Measurements from ENCODE around the gene LHX1.

The LHX1 gene

DNA sequence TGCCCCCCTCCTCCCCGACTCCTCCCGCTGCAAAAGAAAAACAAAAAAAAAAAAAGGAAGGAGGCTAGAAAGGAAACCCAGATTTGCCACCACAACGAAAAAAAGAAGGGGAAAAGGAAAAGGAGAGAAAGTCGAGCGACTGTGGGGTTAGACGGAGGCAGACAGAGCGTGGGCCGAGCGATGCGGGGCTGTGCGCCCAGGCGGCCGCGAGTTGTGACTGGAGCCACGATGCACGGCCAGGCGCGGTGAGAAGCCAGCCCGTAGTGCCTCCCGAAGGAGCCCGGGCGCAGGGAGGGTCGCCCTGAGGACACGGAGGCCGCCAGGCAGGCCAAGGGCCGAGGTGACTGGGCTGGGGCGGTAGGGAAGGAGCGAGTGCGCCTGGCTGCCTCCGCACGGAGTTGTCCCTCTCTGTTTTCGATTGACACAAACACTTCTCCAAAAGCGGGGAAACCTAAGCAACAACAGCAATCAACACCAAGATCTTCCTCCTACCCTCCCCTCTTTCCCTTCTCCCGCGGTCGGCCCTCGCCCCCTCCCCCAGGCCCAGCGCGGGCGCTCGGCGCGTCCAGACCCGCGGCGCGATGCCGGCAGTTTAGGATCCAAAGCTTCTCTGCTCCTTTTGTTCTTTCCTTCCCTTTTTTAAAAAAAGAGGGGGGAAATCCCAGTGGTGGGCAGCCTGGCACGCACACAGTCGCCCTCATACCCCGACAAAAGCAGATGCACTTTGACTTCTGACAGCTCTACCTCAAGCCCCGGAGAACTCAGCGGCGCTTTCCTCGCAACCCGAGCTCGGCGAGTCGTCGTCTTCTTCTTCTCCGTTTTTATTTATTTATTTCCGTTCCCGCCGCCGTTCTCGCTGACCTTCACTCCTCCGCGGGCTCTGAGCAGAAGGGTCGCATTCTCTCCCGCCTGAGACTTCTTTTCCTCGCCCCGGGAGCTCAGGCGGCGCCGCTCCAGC is at the start of gene LHX1:
LHX1 (plus strand) TSS at position 475 of the 958 bp plus-strand sequence. CDS start 723 bp downstream, outside the sequence.
- DNase-seq: no peak

DNA sequence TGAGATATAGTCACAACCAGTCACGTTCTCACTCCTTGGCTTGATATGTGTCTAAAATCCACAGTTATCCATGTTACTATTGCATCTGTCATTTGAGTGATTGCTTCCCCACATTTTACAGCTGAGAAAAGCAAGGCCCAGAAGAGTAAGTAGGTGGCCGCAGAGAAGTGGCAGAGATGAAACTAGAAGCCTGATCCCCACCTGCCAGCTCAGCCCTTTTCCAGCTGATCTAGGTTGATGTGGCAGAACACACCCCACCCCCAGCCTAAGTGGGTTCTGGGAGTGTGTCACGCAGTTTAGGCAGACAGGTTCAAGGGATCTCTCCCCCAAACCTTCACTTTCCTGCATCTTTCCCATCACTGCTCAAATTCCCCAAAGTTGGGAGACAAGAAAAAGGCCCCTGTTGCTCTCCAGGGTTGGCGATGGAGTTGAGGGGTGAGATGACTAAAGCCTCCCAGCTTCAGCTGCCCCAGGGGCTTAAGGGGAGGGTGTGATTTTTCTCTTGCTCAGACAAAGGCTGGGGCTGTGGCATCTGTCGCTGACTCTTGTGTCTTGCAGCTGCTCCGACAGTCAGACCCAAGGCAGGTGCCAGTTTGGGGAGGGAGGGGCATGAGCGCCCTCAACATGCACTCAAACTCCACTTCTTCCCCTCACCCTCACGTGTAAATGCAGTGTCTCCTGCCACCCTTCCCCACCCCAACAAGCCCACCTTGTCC is 48.9 kb upstream of the LHX1 start:
- no peak for DNase-seq

DNA sequence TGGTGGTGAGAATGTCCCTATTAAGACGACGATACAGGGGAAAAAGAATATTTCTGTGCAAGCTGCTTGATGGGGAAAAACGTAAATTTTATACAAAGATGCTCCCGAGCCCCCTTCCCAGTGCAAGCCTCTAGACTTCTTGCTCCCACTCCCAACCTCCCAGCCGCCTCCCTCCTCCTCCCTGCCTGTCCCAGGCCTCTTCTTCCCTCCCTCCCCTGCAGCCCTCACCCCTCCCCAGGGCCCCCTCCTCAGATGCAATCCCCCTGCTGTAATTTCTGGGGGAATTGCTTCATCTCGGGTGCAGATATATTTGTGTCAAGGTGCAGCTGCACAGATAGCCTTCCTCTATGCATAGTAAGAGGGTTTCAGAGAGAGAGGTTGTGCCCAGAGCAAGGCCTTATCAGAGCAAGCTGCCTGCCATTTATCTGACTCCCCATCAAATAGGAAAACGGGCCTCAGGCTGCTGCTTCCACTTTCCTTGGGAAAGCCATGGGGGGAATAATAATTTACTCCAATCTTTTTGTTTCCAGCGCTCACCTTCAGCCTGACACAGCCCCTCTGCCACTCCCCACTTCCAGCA is 47.4 kb upstream of the LHX1 start:
- DNase-seq: no peak

DNA sequence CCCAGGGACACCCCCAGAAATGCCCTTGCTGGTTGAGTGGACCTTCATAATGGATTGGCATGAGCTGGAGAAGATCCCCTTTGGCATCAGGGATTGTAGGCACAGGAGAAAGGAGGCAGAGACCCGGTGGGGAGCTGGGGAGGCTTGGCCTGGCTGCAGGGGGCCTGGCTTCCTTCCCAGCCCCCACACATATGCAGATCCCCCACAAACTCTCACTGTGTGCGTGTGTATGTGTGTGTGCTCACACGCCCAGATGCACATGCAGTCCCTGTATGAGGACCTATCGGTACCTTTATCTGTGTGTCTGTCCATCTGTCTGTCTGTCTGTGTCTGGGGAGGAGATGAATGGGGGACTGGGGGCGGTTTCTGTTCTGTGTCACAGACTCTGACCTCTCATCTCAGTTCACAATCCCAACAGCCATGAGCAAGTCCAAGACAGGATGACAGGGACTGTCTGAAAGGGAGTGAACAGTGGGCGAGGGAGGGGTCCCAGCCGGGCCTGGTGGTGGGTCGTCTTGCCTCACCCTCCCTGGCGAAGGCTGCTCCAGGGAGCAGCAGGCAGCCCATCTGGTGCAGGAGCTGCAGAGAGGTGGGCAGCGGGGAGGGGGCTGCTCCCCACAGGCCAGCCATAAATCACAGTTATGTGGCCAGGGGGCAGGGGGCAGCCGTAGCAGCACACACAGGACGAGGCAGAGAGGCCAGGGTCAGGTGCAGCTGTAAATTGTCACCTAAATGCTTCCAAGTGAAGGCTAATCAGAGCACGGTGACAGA is 46.7 kb upstream of the LHX1 start:
- no peak for DNase-seq

DNA sequence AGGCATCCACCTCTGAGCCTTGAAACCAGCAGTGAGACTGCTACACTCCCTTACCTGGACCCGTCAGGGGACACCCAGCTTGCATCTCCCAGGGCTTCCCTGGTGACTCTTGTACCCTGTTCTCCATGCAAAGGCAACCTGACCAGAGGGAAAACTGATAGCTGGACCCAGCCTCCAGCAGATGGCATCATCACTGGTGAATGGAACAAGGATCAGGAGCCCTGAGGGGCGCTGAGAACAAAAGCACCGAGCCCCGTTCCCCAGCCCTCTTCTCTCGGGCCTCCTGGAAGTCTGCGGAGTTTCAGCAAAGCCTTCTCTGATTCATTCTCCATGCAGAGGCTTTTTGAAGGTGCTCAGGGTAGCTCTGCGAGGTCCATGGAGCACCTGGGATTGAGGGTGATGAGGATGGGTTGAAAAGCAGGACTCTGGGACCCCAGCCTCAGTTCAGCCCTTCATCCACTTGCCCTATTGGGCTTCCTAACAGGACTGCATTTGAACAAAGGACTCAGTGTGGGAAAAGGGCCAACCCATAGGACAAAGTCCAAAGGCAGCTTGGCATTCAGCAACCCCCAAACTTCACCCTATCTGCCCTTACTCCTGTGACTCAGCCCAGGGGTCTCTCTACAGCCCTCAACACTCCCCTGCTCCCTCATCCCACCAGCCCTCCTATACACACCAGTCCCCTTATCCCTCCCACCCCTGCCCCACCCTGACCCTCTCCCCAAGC is 45.0 kb upstream of the LHX1 start:
- no peak for DNase-seq

DNA sequence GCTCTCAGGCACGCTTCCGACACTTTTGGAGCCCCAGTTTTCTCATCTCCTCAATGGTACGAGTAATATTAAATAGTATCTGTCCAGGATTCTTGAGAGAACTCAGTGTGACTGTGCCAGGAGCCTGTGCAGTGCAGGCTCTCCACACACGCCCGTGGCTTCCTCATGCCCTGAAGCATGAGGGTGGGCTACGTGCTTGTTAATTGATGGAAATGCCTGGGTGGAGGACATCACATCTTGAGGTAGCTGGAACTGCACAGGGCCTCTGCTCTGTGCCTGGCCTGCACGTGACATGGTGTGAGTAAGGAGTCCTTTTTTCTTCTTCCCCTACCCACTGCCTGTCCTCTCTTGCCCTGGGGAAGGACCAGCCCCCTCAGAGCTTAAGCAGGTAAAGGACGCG is 43.1 kb upstream of the LHX1 start:
- DNase-seq: no peak

DNA sequence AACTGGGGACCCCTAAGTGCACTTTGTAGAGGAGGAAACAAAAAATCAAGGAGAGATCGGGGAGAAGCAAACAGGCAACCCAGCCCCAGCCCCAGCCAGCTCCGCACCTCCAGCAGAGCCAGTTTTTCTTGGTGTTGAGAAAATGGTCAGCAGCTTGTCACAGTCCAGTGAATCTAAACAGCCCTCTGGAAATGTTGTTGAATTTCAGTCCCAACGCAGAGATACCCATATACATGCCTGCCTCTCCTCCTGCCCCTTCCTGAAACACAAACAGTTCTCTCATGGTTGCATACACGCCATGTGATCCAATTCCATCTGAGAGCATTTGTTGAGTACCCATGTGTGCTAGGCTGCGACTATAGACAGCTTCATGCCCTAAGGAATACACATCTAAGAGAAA is 42.4 kb upstream of the LHX1 start:
- DNase-seq: no peak

DNA sequence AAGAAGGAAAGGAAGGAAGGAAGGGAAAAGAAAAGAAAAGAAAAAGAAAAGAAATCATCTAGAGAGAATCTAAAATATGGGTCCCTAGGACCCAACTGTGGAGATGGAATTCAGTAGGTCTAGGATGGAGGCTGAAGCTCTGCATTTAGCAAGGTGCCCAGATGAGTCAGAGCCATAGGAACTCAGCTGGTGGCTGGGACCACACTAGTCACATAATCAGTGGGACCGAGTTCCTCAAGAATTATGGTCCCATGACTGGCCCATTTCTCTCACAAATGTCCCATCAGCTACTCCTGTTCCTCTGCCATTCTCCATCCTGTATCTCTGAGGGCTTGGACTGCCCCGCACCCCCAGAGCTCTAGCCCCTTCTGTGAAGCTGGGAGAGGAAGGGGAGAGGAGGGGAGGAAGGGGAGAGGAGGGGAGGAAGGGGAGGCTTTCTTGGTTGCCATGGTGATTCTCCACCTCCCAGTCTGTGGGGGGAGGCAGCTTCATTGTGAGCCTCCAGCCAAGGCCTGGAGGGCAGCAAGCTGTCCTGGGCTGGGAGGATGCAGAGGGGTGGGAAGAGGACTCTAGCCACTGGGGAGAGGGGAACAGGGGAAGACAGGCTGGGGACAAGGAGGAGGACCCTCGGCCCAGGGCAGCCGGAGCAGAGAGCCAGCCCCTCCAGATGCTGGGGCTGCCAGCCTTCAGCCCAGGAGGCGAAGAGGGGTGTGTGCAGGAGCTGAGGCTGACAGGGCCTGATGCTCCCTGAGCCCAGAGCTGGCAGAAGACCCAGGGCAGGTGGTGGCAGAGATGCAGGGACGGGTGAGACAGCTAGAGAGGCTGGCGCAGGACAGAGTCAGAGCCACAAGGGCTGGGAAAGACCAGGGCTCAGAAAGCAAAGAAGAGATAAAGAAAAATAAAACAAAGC is 37.8 kb upstream of the LHX1 start:
- no peak for DNase-seq

DNA sequence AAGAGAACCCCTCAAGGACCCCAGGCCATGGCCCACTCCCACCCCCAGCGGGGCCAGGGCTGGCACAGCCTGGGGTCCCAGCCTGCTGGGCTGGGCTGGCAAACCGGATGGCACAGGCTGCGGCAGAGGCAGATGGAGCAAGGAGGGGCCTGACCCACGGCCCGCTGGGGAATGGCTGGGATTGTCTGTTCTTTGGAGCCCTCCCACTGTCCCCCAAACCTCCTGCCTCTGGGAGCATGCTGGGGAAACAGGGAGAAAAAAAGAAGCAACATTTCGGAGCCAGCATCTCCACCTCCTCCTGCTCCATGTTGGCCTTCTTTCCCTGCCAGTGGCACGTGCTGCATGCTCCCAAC is 37.1 kb upstream of the LHX1 start:
- DNase-seq: no peak

DNA sequence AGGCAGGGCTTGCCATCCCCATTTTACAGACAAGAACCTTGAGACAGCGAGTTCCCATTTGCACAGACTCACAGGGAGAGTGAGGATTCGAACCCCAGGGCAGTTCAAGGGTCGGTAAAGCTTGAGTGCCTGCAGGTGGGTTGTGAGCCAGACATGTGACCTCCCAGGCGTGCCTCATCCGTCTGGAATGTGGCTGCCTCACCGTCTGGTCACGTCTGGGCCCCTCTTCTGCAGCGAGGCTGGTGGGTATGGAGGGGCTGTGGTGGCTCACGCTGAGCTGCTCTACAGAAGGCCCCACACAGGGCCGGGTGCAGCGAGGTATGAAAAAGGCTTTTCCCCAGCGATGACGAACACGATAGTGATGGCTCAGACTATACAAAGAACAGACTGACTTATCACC is 35.8 kb upstream of the LHX1 start:
- no peak for DNase-seq

DNA sequence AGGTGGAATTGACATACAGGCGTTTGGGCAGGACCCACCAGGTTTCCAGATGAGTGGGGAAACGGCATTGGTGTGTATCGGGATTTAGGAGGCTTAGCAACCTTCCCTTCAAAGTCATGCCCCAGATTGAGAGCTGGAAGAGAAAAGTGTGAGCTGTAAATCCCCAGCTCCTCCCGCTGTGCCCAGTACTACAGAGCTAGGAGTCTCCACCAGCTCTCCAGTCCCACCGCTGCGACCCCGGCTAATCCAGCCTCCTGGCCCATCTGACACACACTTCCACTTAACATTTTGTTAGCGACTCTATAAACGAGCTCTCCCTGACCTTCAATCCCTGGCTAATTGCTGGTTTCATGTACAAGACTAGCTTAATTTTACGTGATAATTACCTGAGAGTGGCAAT is 29.9 kb upstream of the LHX1 start:
- DNase-seq: no peak

DNA sequence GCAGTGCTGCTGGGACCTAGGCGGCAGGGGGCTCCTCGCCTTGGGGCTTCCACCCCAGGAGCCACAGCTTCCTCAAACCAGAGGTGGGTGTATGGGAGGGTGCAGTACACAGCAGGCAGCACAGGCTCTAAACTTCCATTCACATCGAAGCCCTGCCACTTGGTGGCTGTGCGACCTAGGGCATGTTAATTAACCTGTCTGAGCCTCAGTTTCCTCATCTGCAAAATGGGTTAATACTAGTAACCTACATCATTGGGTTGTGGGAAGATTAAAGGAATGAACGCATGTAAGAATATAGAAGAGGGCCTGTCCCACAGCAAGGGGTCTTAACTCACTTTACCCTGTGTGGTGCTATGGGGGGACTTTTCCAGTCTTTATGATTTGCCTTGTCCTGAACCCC is 26.8 kb upstream of the LHX1 start:
- no peak for DNase-seq

DNA sequence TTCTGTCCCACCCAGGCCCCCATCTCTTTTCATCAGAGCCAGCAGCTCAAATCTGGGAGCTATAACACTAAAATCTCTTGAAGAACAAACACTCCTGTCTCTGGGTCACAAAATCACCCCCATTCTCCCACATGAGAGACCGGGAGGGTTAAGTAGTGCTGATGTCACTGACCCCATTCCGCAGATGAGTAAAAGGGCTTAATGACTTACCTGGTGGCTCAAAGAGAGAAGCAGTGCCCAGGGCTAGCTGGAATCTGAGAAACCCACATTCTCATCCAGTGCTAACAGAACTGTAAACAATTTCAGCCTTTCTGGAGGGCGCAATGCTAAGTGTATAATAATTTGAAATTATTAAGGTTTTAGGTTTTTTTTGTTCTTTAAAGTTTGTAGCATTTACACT is 26.3 kb upstream of the LHX1 start:
- DNase-seq: no peak

DNA sequence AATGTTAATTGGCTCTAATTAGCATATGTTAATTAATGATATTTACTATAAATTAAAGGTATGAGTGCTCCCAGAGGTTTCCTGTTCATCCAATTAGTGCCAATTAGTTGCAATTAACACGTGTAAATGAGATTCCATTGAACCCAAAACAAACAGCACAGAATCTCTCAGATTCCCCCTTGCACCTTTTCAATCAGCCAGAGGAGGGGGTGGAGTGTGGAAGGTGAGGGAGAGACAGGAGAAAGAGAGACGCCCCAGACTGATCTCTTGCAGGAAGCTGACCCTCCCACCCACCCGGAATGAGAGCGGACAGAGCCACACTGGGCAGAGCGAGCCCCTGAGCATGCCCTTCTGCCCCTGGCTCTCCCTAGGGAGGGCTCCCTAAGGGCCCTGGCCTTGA is 24.1 kb upstream of the LHX1 start:
- no peak for DNase-seq

DNA sequence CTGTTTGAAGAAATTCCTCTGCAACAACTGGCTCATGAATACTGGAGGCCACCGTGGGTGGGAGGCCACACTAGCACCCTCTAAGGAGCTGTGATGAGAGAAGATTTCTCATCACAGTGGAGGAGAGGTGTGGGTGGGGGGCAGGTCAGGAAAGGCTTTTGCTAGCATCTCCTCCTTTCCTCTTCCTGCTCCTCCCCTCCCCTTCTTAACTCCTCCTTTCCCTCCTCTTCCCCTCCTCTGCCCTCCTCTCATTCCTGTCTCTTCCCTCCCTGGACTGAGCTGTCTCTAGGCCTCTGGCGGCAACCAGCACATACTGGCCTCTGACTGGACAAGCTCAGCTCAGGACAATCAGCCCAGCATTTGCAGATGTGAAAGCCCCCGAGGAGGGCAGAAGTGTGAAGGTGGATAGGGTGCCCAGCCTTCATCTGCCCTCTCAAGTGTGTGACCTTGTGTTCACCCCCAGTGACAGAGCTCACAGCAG is 19.0 kb upstream of the LHX1 start:
- no peak for DNase-seq

DNA sequence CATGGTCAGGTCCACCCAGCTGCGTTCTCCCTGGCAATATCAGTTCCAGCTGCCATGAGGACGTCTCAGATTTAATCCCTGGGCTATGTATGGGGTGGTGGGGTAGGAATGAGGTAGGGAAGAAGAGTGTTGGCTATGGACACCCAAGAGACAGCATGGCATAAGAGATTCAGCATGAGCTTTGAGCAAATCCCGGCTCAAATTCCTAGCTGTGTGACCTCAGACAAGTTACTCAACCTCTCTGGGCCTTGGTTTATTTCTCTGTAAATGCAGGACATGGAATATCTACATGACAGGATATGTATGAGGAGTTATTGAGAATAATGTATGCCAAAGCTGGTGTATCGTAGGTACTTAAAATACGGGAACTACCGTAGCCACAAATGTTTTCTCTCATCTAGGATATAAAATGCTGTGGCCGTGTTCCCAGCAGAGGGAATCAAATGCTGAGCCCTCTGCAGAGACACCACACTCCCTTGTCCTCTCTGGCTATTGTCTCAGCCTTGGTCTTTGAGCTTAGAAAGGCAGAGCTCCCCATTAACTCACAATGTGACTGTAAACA is 17.8 kb upstream of the LHX1 start:
- no peak for DNase-seq

DNA sequence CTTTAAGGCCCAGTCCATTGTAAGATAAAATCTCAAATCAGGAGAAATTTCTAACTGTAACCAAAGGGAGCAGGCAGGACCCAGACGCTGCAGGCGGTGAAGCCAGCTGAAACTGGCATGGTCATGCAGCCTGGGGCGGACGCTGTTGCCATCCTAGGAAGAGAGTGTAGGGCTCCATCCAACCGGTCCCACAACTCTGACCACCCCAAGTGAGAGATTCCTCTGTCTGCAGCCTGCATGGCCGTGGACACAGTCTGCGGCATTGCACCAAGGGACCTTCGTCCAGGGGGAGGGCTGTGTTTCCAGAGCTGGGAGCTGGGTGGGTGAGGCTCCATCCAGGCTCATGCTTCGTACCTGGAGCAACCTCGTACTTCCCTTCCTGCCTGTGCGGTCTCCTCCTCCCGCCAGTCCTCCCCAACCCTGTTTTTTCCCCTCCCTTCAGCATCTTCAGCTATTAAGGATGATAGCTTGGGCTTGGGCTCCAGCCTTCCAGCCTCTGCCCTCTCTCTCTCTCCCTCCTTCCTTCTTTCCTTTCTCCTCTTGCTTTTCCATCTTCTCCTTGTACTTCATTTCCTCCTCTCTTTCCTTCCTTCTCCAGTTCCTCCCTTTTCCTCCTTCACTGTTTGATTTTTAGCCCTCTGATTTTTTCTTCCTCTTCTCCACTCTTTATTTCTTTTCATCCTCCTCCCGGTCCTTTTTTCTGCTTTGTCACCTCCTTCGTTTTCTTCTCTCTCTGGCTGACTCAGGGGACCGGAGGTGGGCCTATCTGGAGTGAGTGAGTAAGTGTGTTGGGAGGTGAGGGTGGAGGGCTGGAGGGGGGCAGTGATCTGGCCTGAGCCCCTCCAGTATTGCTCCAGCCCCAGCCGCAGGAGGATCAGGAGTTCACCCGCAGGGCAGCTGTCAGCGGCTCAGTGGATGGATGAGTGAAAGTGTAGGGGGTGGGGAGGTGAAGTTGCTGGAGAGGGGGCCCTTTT is 17.0 kb upstream of the LHX1 start:
- DNase-seq: no peak

DNA sequence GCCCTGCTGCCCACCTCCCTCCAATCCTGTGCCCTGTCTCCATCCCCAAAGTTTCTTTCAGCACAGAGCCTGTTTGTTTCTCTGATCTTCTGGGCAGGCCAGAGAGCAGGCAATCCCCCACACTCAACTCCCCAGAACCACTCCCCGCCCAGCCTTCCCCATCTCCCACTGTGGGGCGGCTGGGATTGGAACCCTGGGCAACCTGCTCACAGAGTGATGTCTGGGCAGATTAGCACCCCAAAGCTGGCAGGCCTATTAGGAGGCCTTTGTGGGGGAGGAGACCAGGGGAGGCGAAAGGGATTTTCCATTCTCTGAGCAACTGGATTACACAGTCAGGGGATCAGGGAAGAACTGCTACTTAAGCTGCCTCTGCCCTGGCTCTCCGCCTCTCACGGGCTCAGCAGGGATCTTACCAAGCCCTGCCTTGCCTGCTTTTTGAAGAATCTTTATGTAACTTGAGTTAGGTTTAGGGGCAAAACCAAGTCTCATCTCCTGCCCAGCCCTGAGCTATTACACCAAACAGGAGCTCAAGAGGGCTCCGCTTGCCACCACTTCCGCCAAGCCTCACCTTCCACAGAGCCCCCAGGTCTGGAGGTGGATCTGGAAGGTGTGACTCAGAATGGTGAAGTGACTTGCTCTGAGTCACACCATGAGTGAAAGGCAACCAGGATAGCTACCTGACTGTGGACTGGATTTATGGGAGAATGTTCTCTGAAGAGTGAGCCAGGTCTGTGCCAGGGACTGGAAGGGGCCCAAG is 16.0 kb upstream of the LHX1 start:
- DNase-seq: no peak

DNA sequence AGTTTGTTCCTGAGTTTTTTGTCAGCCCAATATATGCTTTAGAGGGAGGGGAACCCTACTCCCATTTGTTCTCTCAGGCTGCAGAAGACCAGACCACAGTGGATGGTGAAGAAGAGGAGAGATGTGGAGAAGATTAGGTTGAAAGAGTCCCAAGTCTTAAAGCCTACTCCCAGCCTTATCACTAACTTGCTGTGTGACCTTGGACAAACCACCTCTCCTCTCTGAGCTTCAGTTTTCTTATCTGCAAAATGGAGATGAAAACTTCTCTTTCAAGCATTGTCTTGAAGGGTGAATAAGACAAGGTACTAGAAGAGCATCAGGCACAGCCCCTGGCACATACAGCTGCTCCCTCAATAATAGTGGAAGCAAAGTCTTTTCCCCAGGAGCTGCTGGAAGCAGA is 15.1 kb upstream of the LHX1 start:
- no peak for DNase-seq

All from CD4-positive, alpha-beta T cell treated with Interleukin-6 for 4 hours (primary cell).